ENCODE data around the gene THBD.

GRCh38 chr20:23094927-23095326 lies 45.5 kb upstream of the THBD start:
- no peak for TF ChIP-seq POLR2A (IDR thresholded peaks at IDR 0.05; ENCODE audit: low read length)
- no peak for TF ChIP-seq GATA1 (IDR thresholded peaks at IDR 0.05; ENCODE audit: low read depth, low read length)
